ENCODE measurements around the gene NNAT. TPM values are rescaled to one million over a fixed set of nuclear protein-coding genes. Genes with fewer than 3 reads are reported as not detected.

Gene NNAT
- total and polyA plus RNA-seq, 2 donors (not counting 1 experiment from before 2014, with no cell fraction given), result 0.74 to 0.83 TPM

DNA sequence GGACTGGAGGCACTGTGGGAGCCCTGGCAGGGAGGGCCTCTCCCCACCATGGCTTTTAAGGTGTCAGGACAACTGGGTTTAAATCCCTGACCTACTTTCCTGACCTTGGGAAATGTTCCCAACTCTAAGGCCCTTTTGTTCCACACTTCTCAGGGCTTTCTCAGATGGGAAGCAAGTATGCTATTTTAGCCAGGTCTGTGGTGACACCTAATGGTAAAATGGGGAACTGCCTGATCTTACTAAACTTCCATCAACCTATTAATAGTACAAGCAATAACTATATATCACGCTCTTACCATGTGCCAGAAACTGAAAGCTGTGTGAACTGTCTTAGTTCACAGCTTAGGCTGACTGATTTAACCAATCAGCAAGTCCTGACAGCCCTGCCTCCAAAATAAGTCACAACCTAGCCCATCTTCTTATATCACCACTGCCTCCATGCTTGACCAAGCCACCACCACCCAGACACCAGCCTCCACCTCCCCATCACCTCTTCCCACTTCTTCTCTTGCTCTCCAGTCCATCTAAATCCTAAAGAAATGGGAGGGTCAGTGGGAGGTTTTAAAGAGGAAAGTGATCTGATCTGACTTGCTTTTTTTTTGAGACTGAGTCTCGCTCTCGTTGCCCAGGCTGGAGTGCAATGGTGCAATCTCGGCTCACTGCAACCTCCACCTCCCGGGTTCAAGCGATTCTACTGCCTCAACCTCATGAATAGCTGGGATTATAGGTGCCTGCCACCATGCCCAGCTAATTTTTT is 13.5 kb downstream of the NNAT start:
- Histone ChIP-seq H3K79me2 (ENCODE audit: control insufficient read depth, insufficient read depth, low read length) (no peaks in the 10 kb centered on the region), H3K36me3 (ENCODE audit: control insufficient read depth, insufficient read depth, low read length) (no peaks in the 10 kb centered on the region), H3K4me2 (ENCODE audit: extremely low read depth, insufficient read depth, low read length) (no peak overlapping the region), H3K27me3 (ENCODE audit: control insufficient read depth, insufficient read depth, low read length) (peaks cover 5% of the 10 kb centered on the region), H3K4me1 (ENCODE audit: control insufficient read depth, extremely low read depth, insufficient read depth, low read length) (no peaks in the 10 kb centered on the region), H3K4me3 (replicated peaks in 1 of 4; ENCODE audit: control extremely low read depth in 1 of 4, insufficient read depth in 1 of 4, low read depth in 3 of 4, low read length in 4 of 4) (no peak overlapping the region), H3K9ac (ENCODE audit: insufficient read depth, low read length) (no peak overlapping the region), H3K27ac (ENCODE audit: insufficient read depth, low read length) (no peak overlapping the region), H2AFZ (ENCODE audit: low read length) (no peak overlapping the region), H3K9me3 (ENCODE audit: control insufficient read depth, insufficient read depth, low read depth, low read length) (no peaks in the 10 kb centered on the region), H4K20me1 (ENCODE audit: control insufficient read depth, extremely low read depth, insufficient read depth, low read length) (no peaks in the 10 kb centered on the region)
- peak; percentile 62 to 87 for DNase-seq (ENCODE audit: low read depth in 2 of 2)
- TF ChIP-seq EZH2 (IDR thresholded peaks at IDR 0.05; ENCODE audit: low read length, missing control alignments), result no peak
- TF ChIP-seq, protein P1, sequence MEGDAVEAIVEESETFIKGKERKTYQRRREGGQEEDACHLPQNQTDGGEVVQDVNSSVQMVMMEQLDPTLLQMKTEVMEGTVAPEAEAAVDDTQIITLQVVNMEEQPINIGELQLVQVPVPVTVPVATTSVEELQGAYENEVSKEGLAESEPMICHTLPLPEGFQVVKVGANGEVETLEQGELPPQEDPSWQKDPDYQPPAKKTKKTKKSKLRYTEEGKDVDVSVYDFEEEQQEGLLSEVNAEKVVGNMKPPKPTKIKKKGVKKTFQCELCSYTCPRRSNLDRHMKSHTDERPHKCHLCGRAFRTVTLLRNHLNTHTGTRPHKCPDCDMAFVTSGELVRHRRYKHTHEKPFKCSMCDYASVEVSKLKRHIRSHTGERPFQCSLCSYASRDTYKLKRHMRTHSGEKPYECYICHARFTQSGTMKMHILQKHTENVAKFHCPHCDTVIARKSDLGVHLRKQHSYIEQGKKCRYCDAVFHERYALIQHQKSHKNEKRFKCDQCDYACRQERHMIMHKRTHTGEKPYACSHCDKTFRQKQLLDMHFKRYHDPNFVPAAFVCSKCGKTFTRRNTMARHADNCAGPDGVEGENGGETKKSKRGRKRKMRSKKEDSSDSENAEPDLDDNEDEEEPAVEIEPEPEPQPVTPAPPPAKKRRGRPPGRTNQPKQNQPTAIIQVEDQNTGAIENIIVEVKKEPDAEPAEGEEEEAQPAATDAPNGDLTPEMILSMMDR (conservative IDR thresholded peaks at IDR 0.05 in 1 of 2, IDR thresholded peaks at IDR 0.05 in 1 of 2; ENCODE audit: low read depth in 1 of 2, low read length in 2 of 2), result peak; percentile 77 to 86

DNA sequence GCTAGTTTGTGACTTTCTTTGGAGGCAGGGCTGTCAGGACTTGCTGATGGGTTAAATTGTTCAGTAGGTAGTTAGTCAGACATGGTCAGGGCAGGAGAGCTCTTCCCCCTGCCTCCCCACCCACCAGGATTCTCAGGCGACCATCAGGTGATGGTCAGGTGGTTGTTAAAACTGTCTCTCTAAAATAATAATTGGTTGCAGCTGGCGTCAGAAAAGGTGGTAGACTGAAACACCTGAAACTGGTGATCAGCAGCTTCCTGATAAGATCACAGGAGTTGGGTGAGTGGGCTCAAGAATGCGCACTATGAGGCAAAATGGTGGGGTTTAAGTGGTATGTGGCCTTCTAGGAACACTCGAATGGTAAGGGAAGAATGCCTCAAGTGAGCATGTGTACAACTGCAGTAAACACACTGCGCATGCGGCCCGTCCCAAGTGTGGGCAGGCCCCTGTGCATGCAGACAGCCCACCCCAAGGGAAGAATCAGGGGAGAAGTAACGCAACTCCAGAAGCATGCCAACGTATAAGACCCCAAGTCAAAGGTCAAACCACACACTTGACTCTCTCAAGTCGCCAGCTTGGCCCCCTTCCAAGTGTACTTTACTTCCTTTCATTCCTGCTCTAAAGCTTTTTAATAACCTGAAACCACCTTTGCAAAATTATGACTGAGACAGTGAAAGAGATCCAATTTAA is 14.5 kb downstream of the NNAT start:
- no peak overlapping the region for H3K4me3 ChIP-seq (replicated peaks in 1 of 4; ENCODE audit: control extremely low read depth in 1 of 4, insufficient read depth in 1 of 4, low read depth in 3 of 4, low read length in 4 of 4)
- H3K4me2 ChIP-seq (ENCODE audit: extremely low read depth, insufficient read depth, low read length), result no peak overlapping the region
- no peak for TF ChIP-seq EZH2 (IDR thresholded peaks at IDR 0.05; ENCODE audit: low read length, missing control alignments)
- TF ChIP-seq, protein P1 (conservative IDR thresholded peaks at IDR 0.05 in 1 of 2, IDR thresholded peaks at IDR 0.05 in 1 of 2; ENCODE audit: low read depth in 1 of 2, low read length in 2 of 2), result no peak
- no peaks in the 10 kb centered on the region for H3K79me2 ChIP-seq (ENCODE audit: control insufficient read depth, insufficient read depth, low read length)
- DNase-seq (ENCODE audit: low read depth in 2 of 2), result no peak
- no peak overlapping the region for H3K9ac ChIP-seq (ENCODE audit: insufficient read depth, low read length)
- H3K36me3 ChIP-seq (ENCODE audit: control insufficient read depth, insufficient read depth, low read length), result no peaks in the 10 kb centered on the region
- H3K9me3 ChIP-seq (ENCODE audit: control insufficient read depth, insufficient read depth, low read depth, low read length), result no peaks in the 10 kb centered on the region
- H4K20me1 ChIP-seq (ENCODE audit: control insufficient read depth, extremely low read depth, insufficient read depth, low read length), result no peaks in the 10 kb centered on the region
- no peak overlapping the region for H2AFZ ChIP-seq (ENCODE audit: low read length)
- H3K4me1 ChIP-seq (ENCODE audit: control insufficient read depth, extremely low read depth, insufficient read depth, low read length), result no peaks in the 10 kb centered on the region
- H3K27me3 ChIP-seq (ENCODE audit: control insufficient read depth, insufficient read depth, low read length), result peaks cover 5% of the 10 kb centered on the region
- H3K27ac ChIP-seq (ENCODE audit: insufficient read depth, low read length), result no peak overlapping the region

DNA sequence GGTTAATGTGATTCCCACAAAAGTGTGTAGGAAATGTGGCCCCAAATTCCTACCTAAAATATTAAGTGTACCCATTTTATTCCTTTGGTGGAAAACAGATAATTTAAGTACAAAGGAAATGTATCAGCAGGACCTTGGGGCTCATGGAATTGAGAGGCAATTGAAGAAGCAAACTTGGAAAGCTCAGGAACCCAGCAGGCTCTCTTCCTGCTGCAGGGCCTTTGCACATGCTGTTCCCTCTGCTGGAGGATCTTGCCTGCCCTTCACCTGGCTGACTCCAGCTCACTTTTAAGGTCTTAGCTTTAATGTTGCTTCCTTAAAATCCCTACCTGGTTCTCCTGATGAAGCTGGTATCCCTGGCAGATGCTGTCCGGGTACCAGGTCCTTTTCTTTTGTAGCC is 16.5 kb downstream of the NNAT start:
- no peak overlapping the region for H3K9ac ChIP-seq (ENCODE audit: insufficient read depth, low read length)
- no peaks in the 10 kb centered on the region for H3K36me3 ChIP-seq (ENCODE audit: control insufficient read depth, insufficient read depth, low read length)
- no peak for DNase-seq (ENCODE audit: low read depth in 2 of 2)
- H3K4me2 ChIP-seq (ENCODE audit: extremely low read depth, insufficient read depth, low read length), result no peak overlapping the region
- H3K4me1 ChIP-seq (ENCODE audit: control insufficient read depth, extremely low read depth, insufficient read depth, low read length), result no peaks in the 10 kb centered on the region
- no peaks in the 10 kb centered on the region for H4K20me1 ChIP-seq (ENCODE audit: control insufficient read depth, extremely low read depth, insufficient read depth, low read length)
- no peak overlapping the region for H3K4me3 ChIP-seq (replicated peaks in 1 of 4; ENCODE audit: control extremely low read depth in 1 of 4, insufficient read depth in 1 of 4, low read depth in 3 of 4, low read length in 4 of 4)
- H3K79me2 ChIP-seq (ENCODE audit: control insufficient read depth, insufficient read depth, low read length), result no peaks in the 10 kb centered on the region
- H3K27ac ChIP-seq (ENCODE audit: insufficient read depth, low read length), result no peak overlapping the region
- no peaks in the 10 kb centered on the region for H3K9me3 ChIP-seq (ENCODE audit: control insufficient read depth, insufficient read depth, low read depth, low read length)
- no peak overlapping the region for H2AFZ ChIP-seq (ENCODE audit: low read length)
- H3K27me3 ChIP-seq (ENCODE audit: control insufficient read depth, insufficient read depth, low read length), result peaks cover 5% of the 10 kb centered on the region
- TF ChIP-seq EZH2 (IDR thresholded peaks at IDR 0.05; ENCODE audit: low read length, missing control alignments), result no peak
- TF ChIP-seq, protein P1 (conservative IDR thresholded peaks at IDR 0.05 in 1 of 2, IDR thresholded peaks at IDR 0.05 in 1 of 2; ENCODE audit: low read depth in 1 of 2, low read length in 2 of 2), result no peak

Data from fibroblast of lung (primary cell).